Stimulated activated CD4-positive, alpha-beta T cell treated with anti-CD3 and anti-CD28 coated beads, Interleukin-1b, Interleukin-23, amount 100 ng/mL, for 1 hour (primary cell): Measurements from ENCODE around the gene RSRC2.
"Not testable (repeated sequence)": the region's sequence is repeated elsewhere in the genome, so short reads cannot be mapped to it uniquely, and the experiment has no call there.

Experiments used
- DNase-seq, 2 donors: peaks; one replicate each; pipeline ENCODE4 v3.0.0-alpha.2; 2020; ENCODE audit warnings: low read depth in 2 of 2

The RSRC2 gene

GRCh38 chr12:122486805-122487426 lies 39.8 kb downstream of the RSRC2 start:
- DNase-seq, result no peak

DNA sequence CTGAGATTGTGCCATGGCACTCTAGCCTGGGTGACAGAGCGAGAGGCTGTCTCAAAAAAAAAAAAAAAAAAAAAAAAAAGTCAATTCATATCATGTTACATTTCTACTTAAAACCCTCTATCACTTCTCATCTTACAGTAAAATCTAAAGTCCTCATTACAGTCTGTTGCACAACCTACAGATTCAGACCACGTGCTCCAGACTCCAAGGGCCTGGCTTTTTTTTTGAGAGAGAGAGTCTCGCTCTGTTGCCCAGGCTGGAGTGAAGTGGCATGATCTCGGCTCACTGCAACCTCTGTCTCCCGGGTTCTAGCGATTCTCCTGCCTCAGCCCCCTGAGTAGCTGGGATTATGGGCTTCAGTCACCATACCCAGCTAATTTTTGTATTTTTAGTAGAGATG lies 40.4 kb downstream of the RSRC2 start:
- DNase-seq, result not testable (repeated sequence)

GRCh38 chr12:122484385-122484784 lies 42.4 kb downstream of the RSRC2 start:
- DNase-seq, result not testable (repeated sequence)

DNA sequence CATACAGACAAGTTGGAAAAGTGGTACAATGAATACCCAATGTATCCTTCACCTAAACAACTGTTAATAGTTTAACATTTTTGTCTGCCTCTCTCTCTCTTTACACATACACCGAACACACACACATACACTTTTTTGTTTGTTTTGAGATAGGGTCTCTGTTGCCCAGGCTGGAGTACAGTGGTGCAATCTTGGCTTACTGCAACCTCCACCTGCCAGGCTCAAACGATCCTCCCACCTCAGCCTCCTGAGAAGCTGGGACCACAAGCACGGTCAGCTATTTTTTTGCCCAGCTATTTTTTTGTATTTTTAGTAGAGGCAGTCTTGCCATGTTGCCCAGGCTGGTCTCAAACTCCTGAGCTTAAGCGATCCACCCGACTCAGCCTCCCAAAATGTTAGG lies 42.8 kb downstream of the RSRC2 start:
- DNase-seq, result no peak

DNA sequence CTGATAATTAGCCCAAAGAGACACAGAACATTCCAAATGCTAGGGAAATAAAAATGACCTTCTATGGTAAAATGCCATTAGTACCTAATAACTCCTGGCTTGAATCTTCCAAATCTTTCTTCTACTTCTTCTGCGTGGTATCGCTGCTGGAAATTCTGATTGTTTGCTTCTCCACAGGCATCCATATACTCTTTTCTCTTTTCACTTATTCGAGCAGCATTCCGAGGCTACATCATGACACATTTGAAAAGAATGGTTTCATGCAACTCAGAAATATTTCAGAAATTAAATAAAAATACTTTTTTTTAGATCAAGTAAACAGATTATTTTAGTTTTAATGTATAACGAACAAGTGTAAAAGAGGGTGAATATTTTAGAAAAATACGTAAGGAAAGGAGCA lies 44.9 kb downstream of the RSRC2 start:
- DNase-seq, result no peak

GRCh38 chr12:122480753-122481152 lies 46.0 kb downstream of the RSRC2 start:
- DNase-seq, result no peak

GRCh38 chr12:122474324-122474716 lies 52.4 kb downstream of the RSRC2 start:
- DNase-seq, result no peak

DNA sequence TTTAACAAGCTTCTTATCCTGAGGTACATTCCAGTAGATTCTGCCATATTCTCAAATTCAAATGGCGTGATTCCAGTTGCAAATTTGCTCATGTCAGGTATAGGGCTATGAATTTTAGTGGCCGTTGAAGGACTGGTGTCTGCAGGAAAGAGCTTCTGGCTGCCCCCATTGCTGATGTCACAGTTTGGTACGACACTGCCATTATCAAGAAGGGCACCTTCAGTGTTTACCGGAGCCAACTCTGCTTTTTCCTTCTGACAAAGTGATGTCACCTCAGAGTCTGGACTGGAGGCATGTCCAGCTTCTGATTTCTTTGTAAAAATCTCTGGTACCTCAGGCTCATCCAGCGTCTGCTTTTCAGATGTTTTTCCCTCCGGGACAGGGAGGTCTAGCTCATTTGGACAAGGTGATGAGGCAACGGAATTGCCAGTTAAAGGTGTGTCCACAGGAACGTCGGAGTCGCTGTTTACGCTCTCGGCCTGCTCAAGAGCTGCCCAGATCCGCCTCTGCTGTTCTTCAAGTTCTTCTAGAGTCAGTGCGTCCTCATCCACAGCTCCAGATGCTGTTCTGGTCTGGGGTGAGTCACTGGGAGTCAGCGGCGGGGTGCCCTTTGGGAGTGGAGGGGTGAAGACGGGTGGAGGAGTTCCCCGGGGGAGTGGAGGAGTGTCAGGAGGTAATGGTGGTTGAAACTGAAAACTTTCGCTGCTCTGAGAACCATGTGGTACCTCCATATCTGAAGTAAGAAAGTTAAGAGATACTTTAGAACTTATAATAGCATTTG lies 53.0 kb downstream of the RSRC2 start:
- DNase-seq, result peak in 1 of 2 donors; percentile 18

DNA sequence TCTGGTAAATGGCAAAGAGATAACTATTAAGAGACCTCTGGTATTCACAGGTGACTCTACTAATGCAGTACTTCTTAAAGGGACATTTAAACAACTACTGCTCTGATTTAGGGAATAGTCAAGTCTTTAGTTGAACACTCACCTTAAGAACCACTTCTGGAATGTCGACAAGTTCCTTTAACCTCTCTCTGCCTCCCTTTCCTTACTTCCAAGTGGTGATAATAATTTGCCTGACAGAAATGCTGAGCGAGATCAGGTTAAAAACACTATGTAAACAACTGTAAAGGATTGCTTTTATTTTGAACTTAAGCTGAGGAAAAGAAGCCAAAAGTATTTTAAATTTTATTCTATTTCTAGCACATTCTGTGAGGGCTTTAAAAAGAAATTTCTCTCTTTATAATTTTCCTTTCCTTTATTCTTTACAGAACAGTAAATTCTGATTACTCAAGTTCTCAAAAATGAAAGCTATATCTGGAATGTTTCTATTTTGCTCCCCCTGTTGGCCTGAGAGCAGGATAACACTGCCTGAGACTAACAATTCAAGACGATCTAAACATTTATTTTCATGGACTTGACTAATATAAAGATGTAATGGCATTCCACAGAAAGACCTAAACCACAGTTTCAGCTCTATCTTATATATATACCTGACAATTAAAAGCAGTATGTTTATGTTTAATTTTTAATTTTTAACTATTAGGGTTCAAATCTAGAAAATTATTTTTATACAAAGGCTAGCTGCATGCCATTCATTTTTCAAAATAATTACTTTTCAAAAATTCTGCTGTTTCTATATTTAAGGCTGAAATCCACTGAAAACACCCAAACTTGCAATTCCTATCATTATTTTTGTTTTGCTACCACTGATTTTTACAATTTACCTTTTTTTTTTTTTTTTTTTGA lies 55.2 kb downstream of the RSRC2 start:
- DNase-seq, result no peak

- not testable (repeated sequence) for DNase-seq
Measured at GRCh38 chr12:122470576-122470975, 56.2 kb downstream of the RSRC2 start.

DNA sequence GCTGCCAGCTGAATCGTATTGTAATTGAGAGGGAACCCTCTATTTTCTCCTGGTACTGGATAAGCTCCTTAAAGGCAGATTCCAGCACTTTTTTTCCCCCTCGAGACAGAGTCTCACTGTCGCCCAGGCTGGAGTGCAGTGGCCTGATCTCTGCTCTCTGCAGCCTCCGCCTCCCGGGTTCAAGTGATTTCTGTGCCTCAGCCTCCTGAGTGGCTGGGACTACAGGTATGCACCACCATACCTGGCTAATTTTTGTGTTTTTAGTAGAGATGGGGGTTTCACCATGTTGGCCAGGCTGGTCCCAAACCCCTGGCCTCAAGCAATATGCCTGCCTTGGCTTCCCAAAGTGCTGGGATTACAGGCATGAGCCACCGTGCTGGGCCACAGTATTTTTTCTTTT lies 56.9 kb downstream of the RSRC2 start:
- not testable (repeated sequence) for DNase-seq

GRCh38 chr12:122467983-122468382 lies 58.8 kb downstream of the RSRC2 start:
- no peak for DNase-seq

- DNase-seq, result not testable (repeated sequence)
Measured at GRCh38 chr12:122464317-122465042, 62.3 kb downstream of the RSRC2 start.

GRCh38 chr12:122460641-122461040 lies 66.1 kb downstream of the RSRC2 start:
- no peak for DNase-seq

- DNase-seq, result no peak
Measured at GRCh38 chr12:122460061-122460460, 66.7 kb downstream of the RSRC2 start.

DNA sequence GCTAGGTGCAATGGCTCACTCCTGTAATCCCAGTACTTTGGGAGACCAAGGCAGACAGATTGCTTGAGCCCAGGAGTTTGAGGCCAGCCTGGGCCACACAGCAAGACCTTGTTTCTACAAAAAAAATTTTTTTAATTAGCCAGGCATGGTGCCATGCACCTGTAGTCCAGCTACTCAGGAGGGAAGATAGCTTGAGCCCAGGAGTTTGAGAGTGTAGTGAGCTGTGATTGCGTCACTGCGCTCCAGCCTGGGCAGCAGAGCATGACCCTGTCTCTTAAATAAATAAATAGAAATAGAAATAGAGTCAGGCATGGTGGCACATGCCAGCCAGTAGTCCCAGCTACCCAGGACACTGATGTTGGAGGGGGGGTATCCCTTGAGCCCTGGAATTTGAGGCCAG lies 67.5 kb downstream of the RSRC2 start:
- no peak for DNase-seq

GRCh38 chr12:122458105-122459035 lies 68.4 kb downstream of the RSRC2 start:
- no peak for DNase-seq

DNA sequence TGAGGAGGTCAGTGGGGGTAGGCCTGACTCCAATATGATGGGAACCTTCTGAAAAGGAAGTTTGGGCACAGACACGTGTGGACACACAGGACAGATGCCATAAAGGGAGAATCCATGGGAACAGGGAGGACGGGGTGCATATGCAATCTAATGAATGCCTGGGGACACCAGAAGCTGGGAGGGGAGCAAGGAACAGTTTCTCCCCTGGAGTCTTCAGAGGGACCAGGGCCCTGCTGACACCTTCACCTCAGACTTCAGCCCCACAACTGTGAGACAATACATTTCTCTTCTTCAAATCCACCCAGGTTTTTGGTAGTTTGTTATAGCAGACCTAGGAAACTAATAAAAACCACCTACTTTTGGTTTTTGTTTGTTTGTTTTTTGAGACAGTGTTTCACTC lies 69.1 kb downstream of the RSRC2 start:
- DNase-seq, result no peak

DNA sequence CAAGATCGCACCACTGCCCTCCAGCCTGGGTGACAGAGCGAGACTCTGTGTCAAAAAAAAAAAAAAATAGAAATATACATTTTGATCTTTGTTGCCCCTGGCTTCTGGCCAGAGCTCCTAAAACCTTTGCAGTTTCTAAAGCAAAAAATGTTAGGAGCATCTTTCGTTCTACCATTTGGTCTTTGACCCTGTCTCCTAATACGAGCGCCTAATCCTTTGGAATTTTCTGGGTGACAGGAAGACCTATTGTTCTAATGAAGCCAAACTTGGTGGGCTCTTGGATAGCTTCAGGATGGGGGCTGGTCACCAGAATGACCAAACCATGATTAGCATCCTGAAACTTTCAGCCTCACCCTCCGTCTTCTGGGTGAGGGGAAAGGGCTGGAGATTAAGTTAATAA lies 72.0 kb downstream of the RSRC2 start:
- DNase-seq, result no peak

- DNase-seq, result no peak
Measured at GRCh38 chr12:122454250-122454721, 72.5 kb downstream of the RSRC2 start.
